ENCODE measurements around the gene MAN1A1. TPM values are rescaled to one million over a fixed set of nuclear protein-coding genes. Genes with fewer than 3 reads are reported as not detected.

MAN1A1 gene
- total and polyA plus RNA-seq, 4 donors = 68.2 to 209 (median 148) TPM

DNA sequence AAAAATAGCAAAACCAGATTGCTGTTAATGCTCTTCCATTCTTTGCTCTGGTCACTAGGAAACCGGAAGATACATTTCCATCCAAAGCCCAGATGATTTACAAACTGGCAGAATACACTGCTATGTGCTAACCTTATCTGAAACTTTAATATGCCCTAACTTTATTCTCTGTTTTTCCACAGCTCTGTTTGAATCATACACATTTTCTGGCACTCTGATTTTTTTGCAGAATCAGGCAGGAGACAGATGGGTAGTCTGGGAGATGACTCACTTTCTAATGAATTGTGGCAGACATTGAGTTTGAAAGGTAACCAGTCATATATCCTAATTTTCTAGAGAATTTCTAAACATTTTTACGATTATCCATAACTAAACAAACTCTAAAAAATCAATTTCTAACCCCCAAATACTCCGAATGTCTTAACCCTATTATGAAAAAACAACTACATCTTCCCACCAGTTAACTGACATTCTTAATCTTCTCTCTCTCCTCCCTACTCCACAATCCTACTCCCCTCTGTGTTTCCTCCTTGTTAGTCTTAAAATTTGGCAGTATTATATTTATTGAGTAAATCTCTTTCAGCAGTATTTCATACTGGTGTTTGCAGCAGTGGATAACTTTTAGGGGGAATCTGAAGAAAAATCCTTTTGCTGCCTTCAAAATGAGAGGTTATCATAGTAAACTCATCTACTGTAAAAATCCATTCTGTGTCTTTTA, 63.5 kb downstream of the MAN1A1 start (continued):
- TF ChIP-seq, protein P1, sequence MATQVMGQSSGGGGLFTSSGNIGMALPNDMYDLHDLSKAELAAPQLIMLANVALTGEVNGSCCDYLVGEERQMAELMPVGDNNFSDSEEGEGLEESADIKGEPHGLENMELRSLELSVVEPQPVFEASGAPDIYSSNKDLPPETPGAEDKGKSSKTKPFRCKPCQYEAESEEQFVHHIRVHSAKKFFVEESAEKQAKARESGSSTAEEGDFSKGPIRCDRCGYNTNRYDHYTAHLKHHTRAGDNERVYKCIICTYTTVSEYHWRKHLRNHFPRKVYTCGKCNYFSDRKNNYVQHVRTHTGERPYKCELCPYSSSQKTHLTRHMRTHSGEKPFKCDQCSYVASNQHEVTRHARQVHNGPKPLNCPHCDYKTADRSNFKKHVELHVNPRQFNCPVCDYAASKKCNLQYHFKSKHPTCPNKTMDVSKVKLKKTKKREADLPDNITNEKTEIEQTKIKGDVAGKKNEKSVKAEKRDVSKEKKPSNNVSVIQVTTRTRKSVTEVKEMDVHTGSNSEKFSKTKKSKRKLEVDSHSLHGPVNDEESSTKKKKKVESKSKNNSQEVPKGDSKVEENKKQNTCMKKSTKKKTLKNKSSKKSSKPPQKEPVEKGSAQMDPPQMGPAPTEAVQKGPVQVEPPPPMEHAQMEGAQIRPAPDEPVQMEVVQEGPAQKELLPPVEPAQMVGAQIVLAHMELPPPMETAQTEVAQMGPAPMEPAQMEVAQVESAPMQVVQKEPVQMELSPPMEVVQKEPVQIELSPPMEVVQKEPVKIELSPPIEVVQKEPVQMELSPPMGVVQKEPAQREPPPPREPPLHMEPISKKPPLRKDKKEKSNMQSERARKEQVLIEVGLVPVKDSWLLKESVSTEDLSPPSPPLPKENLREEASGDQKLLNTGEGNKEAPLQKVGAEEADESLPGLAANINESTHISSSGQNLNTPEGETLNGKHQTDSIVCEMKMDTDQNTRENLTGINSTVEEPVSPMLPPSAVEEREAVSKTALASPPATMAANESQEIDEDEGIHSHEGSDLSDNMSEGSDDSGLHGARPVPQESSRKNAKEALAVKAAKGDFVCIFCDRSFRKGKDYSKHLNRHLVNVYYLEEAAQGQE (IDR thresholded peaks at IDR 0.05) = no peak
- TF ChIP-seq CTCF (IDR thresholded peaks at IDR 0.05; ENCODE audit: low read depth, low read length, missing input control) (no peak), YY1 (IDR thresholded peaks at IDR 0.05) (no peak)

- Histone ChIP-seq H3K36me3 (ENCODE audit: control insufficient read depth in 4 of 4, insufficient read depth in 3 of 4, low read depth in 1 of 4, low read length in 3 of 4) (peaks cover 0 to 25% (median 4%) of the 10 kb centered on the region in 4 donors), H3K27ac (ENCODE audit: low read depth in 1 of 2, low read length in 2 of 2) (no peak overlapping the region), H3K9me3 (ENCODE audit: control insufficient read depth in 4 of 4, low read length in 3 of 4) (no peaks in the 10 kb centered on the region), H3K4me3 (ENCODE audit: low read depth in 1 of 3, low read length in 3 of 3) (no peak overlapping the region), H3K27me3 (ENCODE audit: control insufficient read depth in 4 of 4, insufficient read depth in 4 of 4, low read length in 3 of 4) (no peaks in the 10 kb centered on the region), H3K9ac (ENCODE audit: low read depth in 1 of 2, low read length in 2 of 2) (no peak overlapping the region), H3K4me1 (ENCODE audit: control insufficient read depth in 4 of 4, insufficient read depth in 4 of 4, low read length in 3 of 4) (no peaks in the 10 kb centered on the region)
- TF ChIP-seq RAD21 (IDR thresholded peaks at IDR 0.05) = peak in 1 of 2 donors; percentile 27
- no peak for TF ChIP-seq GABPA (IDR thresholded peaks at IDR 0.05 in 1 of 2, conservative IDR thresholded peaks at IDR 0.05 in 1 of 2)
- DNase-seq (ENCODE audit: low spot score) = no peak
- WGBS = 98% methylated on average over 4 of the region's 4 CpGs
Measured at GRCh38 chr6:119284861-119285521, 64.6 kb downstream of the MAN1A1 start.

GRCh38 chr6:119283979-119284545, 65.5 kb downstream of the MAN1A1 start:
- Histone ChIP-seq H3K27me3 (ENCODE audit: control insufficient read depth in 4 of 4, insufficient read depth in 4 of 4, low read length in 3 of 4) (no peaks in the 10 kb centered on the region), H3K27ac (ENCODE audit: low read depth in 1 of 2, low read length in 2 of 2) (no peak overlapping the region), H3K4me1 (ENCODE audit: control insufficient read depth in 4 of 4, insufficient read depth in 4 of 4, low read length in 3 of 4) (no peaks in the 10 kb centered on the region), H3K9ac (ENCODE audit: low read depth in 1 of 2, low read length in 2 of 2) (no peak overlapping the region), H3K4me3 (ENCODE audit: low read depth in 1 of 3, low read length in 3 of 3) (no peak overlapping the region), H3K36me3 (ENCODE audit: control insufficient read depth in 4 of 4, insufficient read depth in 3 of 4, low read depth in 1 of 4, low read length in 3 of 4) (peaks cover 0 to 21% (median 4%) of the 10 kb centered on the region in 4 donors), H3K9me3 (ENCODE audit: control insufficient read depth in 4 of 4, low read length in 3 of 4) (no peaks in the 10 kb centered on the region)
- TF ChIP-seq NR2F2 (IDR thresholded peaks at IDR 0.05) (no peak), RXRA (IDR thresholded peaks at IDR 0.05) (no peak)
- no peak for DNase-seq (ENCODE audit: low spot score)
- WGBS = 90% methylated on average over 6 of the region's 6 CpGs

- Histone ChIP-seq H3K27ac (ENCODE audit: low read depth in 1 of 2, low read length in 2 of 2) (no peak overlapping the region), H3K4me3 (ENCODE audit: low read depth in 1 of 3, low read length in 3 of 3) (no peak overlapping the region), H3K4me1 (ENCODE audit: control insufficient read depth in 4 of 4, insufficient read depth in 4 of 4, low read length in 3 of 4) (no peaks in the 10 kb centered on the region), H3K27me3 (ENCODE audit: control insufficient read depth in 4 of 4, insufficient read depth in 4 of 4, low read length in 3 of 4) (no peaks in the 10 kb centered on the region), H3K9me3 (ENCODE audit: control insufficient read depth in 4 of 4, low read length in 3 of 4) (no peaks in the 10 kb centered on the region), H3K9ac (ENCODE audit: low read depth in 1 of 2, low read length in 2 of 2) (no peak overlapping the region), H3K36me3 (ENCODE audit: control insufficient read depth in 4 of 4, insufficient read depth in 3 of 4, low read depth in 1 of 4, low read length in 3 of 4) (peaks cover 0 to 19% (median 4%) of the 10 kb centered on the region in 4 donors)
- 70% methylated on average over 3 of the region's 3 CpGs for WGBS
- no peak for DNase-seq (ENCODE audit: low spot score)
- TF ChIP-seq NR2F2 (IDR thresholded peaks at IDR 0.05) (no peak), TAF1 (conservative IDR thresholded peaks at IDR 0.05) (no peak), FOXA2 (IDR thresholded peaks at IDR 0.05) (no peak), JUND (IDR thresholded peaks at IDR 0.05) (no peak), RXRA (IDR thresholded peaks at IDR 0.05) (no peak), RAD21 (IDR thresholded peaks at IDR 0.05) (no peak)
- TF ChIP-seq, protein P2, sequence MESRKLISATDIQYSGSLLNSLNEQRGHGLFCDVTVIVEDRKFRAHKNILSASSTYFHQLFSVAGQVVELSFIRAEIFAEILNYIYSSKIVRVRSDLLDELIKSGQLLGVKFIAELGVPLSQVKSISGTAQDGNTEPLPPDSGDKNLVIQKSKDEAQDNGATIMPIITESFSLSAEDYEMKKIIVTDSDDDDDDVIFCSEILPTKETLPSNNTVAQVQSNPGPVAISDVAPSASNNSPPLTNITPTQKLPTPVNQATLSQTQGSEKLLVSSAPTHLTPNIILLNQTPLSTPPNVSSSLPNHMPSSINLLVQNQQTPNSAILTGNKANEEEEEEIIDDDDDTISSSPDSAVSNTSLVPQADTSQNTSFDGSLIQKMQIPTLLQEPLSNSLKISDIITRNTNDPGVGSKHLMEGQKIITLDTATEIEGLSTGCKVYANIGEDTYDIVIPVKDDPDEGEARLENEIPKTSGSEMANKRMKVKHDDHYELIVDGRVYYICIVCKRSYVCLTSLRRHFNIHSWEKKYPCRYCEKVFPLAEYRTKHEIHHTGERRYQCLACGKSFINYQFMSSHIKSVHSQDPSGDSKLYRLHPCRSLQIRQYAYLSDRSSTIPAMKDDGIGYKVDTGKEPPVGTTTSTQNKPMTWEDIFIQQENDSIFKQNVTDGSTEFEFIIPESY (IDR thresholded peaks at IDR 0.05) = no peak
- TF ChIP-seq, protein P3, sequence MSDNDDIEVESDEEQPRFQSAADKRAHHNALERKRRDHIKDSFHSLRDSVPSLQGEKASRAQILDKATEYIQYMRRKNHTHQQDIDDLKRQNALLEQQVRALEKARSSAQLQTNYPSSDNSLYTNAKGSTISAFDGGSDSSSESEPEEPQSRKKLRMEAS (IDR thresholded peaks at IDR 0.05) = no peak
- TF ChIP-seq, protein P4, sequence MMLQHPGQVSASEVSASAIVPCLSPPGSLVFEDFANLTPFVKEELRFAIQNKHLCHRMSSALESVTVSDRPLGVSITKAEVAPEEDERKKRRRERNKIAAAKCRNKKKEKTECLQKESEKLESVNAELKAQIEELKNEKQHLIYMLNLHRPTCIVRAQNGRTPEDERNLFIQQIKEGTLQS (IDR thresholded peaks at IDR 0.05) = no peak
Measured at GRCh38 chr6:119283214-119283613, 66.3 kb downstream of the MAN1A1 start.

Data from liver (tissue), 9 donors.